ENCODE measurements around the gene HSD17B8.

DNA sequence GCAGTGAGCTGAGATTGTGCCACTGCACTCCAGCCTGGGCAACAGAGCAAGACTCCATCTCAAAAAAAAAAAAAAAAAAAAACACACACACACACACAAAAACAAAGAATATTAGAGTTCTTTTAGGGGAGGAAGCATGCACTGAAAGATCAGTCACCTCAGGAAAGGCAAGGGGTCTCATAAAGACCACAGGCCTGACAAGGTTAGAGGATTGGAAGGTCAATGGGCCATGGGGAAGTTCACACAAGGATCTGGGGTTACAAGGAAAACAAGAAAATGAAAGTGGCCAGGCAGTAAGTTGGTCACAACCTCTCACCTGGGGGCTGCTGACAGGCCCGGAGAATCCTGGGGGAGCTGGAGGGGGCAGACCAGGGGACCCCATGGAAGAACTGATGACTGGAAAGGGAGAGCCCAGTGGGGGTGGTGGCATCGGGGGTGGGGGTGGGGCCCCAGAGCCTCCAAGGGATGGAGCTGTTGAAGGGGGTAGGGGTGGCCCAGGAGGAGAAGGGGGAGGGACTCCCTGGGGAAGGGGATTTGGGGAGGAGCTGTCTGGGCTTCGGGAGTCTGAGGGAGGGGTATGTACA lies 5.5 kb upstream of the HSD17B8 start:
- TF ChIP-seq, protein P1, sequence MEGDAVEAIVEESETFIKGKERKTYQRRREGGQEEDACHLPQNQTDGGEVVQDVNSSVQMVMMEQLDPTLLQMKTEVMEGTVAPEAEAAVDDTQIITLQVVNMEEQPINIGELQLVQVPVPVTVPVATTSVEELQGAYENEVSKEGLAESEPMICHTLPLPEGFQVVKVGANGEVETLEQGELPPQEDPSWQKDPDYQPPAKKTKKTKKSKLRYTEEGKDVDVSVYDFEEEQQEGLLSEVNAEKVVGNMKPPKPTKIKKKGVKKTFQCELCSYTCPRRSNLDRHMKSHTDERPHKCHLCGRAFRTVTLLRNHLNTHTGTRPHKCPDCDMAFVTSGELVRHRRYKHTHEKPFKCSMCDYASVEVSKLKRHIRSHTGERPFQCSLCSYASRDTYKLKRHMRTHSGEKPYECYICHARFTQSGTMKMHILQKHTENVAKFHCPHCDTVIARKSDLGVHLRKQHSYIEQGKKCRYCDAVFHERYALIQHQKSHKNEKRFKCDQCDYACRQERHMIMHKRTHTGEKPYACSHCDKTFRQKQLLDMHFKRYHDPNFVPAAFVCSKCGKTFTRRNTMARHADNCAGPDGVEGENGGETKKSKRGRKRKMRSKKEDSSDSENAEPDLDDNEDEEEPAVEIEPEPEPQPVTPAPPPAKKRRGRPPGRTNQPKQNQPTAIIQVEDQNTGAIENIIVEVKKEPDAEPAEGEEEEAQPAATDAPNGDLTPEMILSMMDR (IDR thresholded peaks at IDR 0.05; ENCODE audit: low read depth, low read length): no peak
- TF ChIP-seq POLR2A (IDR thresholded peaks at IDR 0.05; ENCODE audit: extremely low read depth, insufficient read length): no peak
- TF ChIP-seq, protein P2, sequence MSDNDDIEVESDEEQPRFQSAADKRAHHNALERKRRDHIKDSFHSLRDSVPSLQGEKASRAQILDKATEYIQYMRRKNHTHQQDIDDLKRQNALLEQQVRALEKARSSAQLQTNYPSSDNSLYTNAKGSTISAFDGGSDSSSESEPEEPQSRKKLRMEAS (IDR thresholded peaks at IDR 0.05; ENCODE audit: low read depth, low read length): no peak

Measured in NB4 (cell line).